Measurements from ENCODE around the gene OIT3.

The OIT3 gene

DNA sequence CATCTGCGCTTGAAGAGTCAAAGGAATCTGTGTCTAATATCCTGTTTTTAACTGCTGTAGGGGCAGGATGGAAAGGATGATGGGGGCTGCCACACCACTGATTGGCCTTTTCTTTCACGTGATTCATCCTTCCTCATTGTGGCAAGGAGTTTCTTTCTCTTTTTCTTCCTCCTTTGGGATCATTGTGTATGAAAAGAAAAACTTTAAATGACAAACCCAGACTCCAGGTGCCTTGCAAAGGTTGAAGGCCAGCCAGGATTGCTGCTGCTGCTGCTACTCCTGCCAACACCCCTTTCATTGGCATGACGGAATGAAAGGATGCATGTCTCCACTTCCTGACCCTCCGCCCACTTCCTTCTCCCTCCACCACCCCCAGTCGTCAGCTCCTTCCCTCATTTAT is 6.5 kb upstream of the OIT3 start:
- TF ChIP-seq, protein P1, sequence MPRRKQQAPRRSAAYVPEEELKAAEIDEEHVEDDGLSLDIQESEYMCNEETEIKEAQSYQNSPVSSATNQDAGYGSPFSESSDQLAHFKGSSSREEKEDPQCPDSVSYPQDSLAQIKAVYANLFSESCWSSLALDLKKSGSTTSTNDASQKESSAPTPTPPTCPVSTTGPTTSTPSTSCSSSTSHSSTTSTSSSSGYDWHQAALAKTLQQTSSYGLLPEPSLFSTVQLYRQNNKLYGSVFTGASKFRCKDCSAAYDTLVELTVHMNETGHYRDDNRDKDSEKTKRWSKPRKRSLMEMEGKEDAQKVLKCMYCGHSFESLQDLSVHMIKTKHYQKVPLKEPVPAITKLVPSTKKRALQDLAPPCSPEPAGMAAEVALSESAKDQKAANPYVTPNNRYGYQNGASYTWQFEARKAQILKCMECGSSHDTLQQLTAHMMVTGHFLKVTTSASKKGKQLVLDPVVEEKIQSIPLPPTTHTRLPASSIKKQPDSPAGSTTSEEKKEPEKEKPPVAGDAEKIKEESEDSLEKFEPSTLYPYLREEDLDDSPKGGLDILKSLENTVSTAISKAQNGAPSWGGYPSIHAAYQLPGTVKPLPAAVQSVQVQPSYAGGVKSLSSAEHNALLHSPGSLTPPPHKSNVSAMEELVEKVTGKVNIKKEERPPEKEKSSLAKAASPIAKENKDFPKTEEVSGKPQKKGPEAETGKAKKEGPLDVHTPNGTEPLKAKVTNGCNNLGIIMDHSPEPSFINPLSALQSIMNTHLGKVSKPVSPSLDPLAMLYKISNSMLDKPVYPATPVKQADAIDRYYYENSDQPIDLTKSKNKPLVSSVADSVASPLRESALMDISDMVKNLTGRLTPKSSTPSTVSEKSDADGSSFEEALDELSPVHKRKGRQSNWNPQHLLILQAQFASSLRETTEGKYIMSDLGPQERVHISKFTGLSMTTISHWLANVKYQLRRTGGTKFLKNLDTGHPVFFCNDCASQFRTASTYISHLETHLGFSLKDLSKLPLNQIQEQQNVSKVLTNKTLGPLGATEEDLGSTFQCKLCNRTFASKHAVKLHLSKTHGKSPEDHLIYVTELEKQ (tag by site-specific recombination; IDR thresholded peaks at IDR 0.05; ENCODE audit: borderline replicate concordance) = no peak
- TF ChIP-seq ZNF501 (tag by site-specific recombination; IDR thresholded peaks at IDR 0.05) (no peak), ZIC2 (tag by site-specific recombination; IDR thresholded peaks at IDR 0.05) (no peak), ZNF623 (tag by site-specific recombination; IDR thresholded peaks at IDR 0.05) (no peak), ZNF2 (tag by site-specific recombination; IDR thresholded peaks at IDR 0.05) (no peak), ZNF521 (tag by site-specific recombination; IDR thresholded peaks at IDR 0.05) (no peak), ZNF157 (tag by site-specific recombination; IDR thresholded peaks at IDR 0.05) (no peak), GLIS1 (tag by site-specific recombination; IDR thresholded peaks at IDR 0.05) (no peak)
- Histone ChIP-seq H3K36me3 (ENCODE audit: control insufficient read depth in 2 of 2, insufficient read depth in 1 of 2, low read length in 2 of 2) (peaks cover 0 to 18% of the 10 kb centered on the region in 2 experiments; a peak in 1 of 3 replicates), H3K9me3 (ENCODE audit: control insufficient read depth, insufficient read depth, low read depth, low read length) (no peaks in the 10 kb centered on the region), H3K4me1 (ENCODE audit: control insufficient read depth, insufficient read depth, low read length) (no peaks in the 10 kb centered on the region; the same call in 1 of the 2 replicates), H3K4me3 (ENCODE audit: low read depth, low read length) (no peak overlapping the region), H3K27ac (ENCODE audit: extremely low read depth, low read depth, low read length) (no peak overlapping the region)
- ChIA-PET POLR2A (no interaction called here), CTCF (no interaction called here)

DNA sequence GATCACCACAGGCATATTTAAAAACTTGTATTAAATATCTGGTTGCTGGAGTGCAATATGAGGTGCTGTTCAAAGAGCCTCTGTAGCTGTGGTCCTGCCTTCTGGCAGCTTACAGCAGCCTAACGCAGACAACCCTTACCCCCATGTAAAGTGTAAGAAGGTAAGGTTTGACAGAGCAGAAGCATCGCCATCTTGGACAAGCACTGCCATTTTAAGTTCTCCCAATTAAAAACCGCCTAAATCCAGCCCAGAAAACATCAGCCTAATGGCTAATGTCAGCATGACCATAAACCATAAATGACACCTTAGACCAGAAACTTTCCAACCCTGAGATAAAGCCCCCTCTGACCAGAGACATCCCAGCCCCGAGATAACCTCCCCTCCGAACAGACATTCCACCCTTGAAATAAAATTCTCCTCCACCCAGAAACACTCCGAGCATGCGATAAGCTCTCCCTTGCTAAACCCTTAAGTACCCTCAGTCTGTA is 5.3 kb upstream of the OIT3 start:
- ChIA-PET CTCF (interaction anchor here (1.0 kb wide), 1 partner anchor 37 kb away, joined by 3 read pairs; no protein-coding TSS in a partner anchor), POLR2A (interaction anchor here (0.5 to 0.6 kb wide), 2 partner anchors 11 to 255 kb away, joined by 4 to 5 read pairs; no protein-coding TSS in a partner anchor)
- Histone ChIP-seq H3K36me3 (ENCODE audit: control insufficient read depth in 2 of 2, insufficient read depth in 1 of 2, low read length in 2 of 2) (peaks cover 0 to 18% of the 10 kb centered on the region in 2 experiments; a peak in 1 of 3 replicates), H3K9me3 (ENCODE audit: control insufficient read depth, insufficient read depth, low read depth, low read length) (no peaks in the 10 kb centered on the region), H3K27ac (ENCODE audit: extremely low read depth, low read depth, low read length) (no peak overlapping the region), H3K4me1 (ENCODE audit: control insufficient read depth, insufficient read depth, low read length) (no peaks in the 10 kb centered on the region; the same call in 1 of the 2 replicates), H3K4me3 (ENCODE audit: low read depth, low read length) (no peak overlapping the region)
- TF ChIP-seq ZNF701 (tag by site-specific recombination; IDR thresholded peaks at IDR 0.05) = no peak
- no peak for TF ChIP-seq HOXC10 (CRISPR knock-in tag; IDR thresholded peaks at IDR 0.05)
- TF ChIP-seq EGR2 (tag by site-specific recombination; IDR thresholded peaks at IDR 0.05; ENCODE audit: low read depth) = no peak
- no peak for TF ChIP-seq ZNF658 (tag by site-specific recombination; IDR thresholded peaks at IDR 0.05)
- TF ChIP-seq KLF1 (tag by site-specific recombination; IDR thresholded peaks at IDR 0.05) = no peak
- TF ChIP-seq YY2 (tag by site-specific recombination; IDR thresholded peaks at IDR 0.05) = no peak
- TF ChIP-seq ZNF768 (tag by site-specific recombination; IDR thresholded peaks at IDR 0.05) = no peak
- TF ChIP-seq, protein P2, sequence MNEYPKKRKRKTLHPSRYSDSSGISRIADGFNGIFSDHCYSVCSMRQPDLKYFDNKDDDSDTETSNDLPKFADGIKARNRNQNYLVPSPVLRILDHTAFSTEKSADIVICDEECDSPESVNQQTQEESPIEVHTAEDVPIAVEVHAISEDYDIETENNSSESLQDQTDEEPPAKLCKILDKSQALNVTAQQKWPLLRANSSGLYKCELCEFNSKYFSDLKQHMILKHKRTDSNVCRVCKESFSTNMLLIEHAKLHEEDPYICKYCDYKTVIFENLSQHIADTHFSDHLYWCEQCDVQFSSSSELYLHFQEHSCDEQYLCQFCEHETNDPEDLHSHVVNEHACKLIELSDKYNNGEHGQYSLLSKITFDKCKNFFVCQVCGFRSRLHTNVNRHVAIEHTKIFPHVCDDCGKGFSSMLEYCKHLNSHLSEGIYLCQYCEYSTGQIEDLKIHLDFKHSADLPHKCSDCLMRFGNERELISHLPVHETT (tag by site-specific recombination; IDR thresholded peaks at IDR 0.05) = no peak
- no peak for TF ChIP-seq ZNF473 (tag by site-specific recombination; IDR thresholded peaks at IDR 0.05)
- TF ChIP-seq, protein P3, sequence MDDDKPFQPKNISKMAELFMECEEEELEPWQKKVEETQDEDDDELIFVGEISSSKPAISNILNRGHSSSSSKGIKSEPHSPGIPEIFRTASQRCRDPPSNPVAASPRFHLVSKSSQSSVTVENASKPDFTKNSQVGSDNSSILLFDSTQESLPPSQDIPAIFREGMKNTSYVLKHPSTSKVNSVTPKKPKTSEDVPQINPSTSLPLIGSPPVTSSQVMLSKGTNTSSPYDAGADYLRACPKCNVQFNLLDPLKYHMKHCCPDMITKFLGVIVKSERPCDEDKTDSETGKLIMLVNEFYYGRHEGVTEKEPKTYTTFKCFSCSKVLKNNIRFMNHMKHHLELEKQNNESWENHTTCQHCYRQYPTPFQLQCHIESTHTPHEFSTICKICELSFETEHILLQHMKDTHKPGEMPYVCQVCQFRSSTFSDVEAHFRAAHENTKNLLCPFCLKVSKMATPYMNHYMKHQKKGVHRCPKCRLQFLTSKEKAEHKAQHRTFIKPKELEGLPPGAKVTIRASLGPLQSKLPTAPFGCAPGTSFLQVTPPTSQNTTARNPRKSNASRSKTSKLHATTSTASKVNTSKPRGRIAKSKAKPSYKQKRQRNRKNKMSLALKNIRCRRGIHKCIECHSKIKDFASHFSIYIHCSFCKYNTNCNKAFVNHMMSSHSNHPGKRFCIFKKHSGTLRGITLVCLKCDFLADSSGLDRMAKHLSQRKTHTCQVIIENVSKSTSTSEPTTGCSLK (tag by site-specific recombination; IDR thresholded peaks at IDR 0.05) = no peak
- TF ChIP-seq, protein P4, sequence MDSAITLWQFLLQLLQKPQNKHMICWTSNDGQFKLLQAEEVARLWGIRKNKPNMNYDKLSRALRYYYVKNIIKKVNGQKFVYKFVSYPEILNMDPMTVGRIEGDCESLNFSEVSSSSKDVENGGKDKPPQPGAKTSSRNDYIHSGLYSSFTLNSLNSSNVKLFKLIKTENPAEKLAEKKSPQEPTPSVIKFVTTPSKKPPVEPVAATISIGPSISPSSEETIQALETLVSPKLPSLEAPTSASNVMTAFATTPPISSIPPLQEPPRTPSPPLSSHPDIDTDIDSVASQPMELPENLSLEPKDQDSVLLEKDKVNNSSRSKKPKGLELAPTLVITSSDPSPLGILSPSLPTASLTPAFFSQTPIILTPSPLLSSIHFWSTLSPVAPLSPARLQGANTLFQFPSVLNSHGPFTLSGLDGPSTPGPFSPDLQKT (IDR thresholded peaks at IDR 0.05; ENCODE audit: borderline replicate concordance, low read depth, low read length) = no peak
- TF ChIP-seq ZNF391 (tag by site-specific recombination; IDR thresholded peaks at IDR 0.05; ENCODE audit: borderline replicate concordance, low read depth) = no peak
- TF ChIP-seq, protein P5, sequence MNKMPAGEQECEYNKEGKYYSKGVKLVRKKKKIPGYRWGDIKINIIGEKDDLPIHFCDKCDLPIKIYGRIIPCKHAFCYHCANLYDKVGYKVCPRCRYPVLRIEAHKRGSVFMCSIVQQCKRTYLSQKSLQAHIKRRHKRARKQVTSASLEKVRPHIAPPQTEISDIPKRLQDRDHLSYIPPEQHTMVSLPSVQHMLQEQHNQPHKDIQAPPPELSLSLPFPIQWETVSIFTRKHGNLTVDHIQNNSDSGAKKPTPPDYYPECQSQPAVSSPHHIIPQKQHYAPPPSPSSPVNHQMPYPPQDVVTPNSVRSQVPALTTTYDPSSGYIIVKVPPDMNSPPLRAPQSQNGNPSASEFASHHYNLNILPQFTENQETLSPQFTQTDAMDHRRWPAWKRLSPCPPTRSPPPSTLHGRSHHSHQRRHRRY (tag by site-specific recombination; IDR thresholded peaks at IDR 0.05) = no peak
- no peak for TF ChIP-seq ZNF311 (tag by site-specific recombination; IDR thresholded peaks at IDR 0.05; ENCODE audit: borderline replicate concordance)
- TF ChIP-seq, protein P6, sequence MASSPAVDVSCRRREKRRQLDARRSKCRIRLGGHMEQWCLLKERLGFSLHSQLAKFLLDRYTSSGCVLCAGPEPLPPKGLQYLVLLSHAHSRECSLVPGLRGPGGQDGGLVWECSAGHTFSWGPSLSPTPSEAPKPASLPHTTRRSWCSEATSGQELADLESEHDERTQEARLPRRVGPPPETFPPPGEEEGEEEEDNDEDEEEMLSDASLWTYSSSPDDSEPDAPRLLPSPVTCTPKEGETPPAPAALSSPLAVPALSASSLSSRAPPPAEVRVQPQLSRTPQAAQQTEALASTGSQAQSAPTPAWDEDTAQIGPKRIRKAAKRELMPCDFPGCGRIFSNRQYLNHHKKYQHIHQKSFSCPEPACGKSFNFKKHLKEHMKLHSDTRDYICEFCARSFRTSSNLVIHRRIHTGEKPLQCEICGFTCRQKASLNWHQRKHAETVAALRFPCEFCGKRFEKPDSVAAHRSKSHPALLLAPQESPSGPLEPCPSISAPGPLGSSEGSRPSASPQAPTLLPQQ (tag by site-specific recombination; IDR thresholded peaks at IDR 0.05) = no peak
- no peak for TF ChIP-seq ZFP37 (tag by site-specific recombination; IDR thresholded peaks at IDR 0.05)
